CD4-positive, alpha-beta T cell treated with Interleukin-15 for 1 hour (primary cell): Measurements from ENCODE around the gene BAG1.

ENCODE experiments used
- DNase-seq: peaks from one replicate; pipeline ENCODE4 v3.0.0-alpha.2; 2020

Gene BAG1

DNA sequence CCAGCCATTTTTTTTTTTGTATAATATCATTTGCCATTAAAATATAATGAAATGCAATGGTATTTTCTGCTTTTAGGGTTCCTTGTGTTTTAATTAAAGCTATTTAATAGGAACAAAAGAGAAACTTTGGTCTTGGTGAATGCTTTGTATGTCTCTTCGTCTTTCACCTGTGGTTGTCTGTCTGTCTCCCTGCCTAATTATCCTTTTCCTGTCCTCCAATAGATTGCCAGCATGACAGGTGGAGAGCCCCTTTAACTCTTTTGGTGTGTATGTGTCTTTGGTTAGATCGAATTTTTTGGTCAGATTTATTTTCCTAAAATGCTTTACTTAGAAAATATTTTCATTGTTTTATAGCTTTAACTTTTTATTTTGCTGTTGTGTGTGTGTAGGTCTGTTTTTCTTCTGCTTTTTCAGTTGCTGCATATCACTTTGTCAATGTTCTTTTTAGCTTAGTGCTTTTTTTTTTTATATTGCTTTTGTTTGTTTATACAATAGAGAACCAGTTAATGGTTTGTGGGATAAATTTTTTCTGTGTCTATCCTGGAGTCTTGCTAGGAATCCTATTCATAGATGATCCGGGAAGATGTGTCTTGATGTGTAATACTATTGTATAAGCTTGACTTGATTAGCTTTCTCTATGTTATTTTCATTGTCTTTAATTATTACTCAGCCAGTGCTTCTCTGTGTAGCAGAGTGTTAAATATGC, 8.9 kb upstream of the BAG1 start:
- DNase-seq: no peak

DNA sequence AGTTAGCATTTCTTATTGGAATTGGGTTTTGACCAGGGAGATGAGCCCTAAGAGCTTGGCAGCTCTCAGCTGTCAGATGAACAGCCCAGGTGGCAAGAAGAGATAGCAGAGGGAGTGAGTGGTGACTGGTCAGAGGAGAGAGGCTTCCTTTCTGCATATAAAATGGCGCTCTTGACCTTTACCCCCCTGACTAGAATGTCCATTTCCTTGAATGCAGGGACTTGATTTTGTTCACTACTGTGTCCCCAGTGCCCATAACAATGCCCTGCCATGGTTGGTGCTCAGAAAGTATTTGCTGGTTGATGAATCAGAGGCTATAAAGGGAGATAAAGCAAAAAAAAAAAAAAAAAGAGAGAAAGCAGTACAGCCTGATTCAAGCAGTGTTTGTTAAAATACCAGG, 7.6 kb upstream of the BAG1 start:
- DNase-seq: no peak

DNA sequence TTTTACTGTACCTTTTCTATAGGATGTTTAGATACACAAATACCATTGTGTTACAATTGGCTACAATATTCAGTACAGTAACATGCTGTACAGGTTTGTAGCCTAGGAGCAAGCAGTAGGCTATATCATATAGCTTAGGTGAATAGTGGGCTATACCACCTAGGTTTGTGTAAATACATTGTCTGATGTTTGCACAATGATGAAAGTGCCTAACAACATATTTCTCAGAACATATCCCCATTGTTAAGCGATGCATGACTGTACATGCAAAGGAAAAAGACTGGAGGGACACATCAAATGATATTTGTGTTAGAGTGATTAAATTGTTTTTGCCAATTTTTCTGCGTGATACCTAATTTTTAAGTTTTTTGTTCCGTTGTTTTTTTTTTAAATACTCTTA, 5.6 kb upstream of the BAG1 start:
- DNase-seq: no peak

DNA sequence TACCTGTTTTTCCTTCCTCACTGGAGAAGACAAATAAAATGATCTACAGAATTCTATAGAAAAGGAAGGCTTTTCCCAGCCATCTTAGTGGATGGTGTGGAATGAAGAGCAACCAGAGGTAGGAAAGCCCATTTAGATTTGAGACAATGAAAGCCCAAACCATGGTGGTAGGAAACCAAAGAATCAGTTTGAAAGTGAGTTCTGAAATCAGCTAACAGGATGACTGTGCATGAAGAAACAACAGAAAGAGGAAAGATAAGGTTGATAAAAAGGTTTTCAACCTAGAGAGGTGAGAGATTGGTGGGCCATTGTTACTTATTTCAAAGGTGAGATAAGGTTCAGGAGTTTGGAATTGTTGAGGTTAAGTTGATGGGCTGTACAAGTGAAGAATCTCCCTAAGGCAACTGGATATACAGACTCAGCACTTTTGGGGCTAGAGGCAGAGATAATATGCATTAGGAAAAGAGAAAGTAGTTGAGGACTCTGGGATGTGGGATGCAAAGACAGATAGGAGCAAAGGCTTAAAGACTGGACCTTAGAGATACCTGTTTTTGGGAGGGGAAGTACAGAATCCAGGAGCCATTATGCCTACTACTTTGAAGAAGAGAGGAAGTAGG, 2.8 kb upstream of the BAG1 start:
- no peak for DNase-seq

DNA sequence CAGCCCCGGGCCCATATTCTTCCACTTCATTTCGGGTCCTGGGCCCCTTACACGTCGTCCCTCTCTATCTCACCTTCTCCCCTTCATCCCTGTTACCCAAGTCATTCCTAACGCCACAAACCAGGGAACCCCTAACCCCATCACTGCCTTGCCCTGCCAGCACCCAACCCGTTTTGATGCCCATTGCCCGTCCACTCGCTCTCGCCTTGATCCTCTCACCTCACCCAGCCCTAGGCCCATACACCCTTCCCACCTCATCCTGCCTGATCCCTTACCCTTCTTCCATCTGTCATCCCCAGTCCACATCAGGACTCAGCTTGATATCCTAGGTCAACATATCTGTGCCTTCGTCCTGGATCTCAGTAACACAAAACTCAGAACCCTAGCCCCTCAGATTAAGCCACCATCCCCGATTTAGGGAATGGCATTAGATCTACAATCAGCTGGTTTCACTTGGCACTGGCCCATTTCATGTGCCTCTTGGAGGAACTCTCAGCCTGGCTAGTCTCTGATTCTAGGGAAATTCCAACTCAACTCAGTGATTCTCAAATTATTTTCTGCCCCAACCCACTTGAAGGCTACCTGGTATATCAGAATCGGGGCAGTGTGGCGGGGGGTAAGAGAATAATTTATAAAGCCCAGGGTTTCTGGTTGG, 830 bp upstream of the BAG1 start:
- no peak for DNase-seq

DNA sequence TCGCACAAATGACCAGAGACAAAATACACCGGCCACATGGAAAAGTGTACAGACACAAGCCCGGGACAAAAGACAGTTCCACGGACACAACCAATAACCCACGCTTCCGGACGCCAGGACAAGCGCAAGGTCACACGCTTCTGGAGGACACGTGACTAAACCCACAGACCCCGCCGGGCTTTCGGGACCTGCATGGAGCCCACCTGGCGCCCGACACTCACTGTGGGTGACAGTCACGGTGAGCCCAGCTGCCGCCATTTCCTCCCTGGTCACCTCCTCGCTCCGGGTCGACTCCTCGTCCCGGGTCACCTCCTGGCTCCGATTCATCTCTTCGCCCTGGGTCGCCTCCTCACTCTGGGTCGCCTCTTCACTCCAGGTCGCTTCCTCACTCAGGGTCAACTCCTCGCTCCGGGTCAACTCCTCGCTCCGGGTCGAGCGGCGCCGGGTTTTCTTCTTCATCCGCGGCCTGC, 470 bp downstream of the BAG1 start:
- peak; percentile 25 for DNase-seq

DNA sequence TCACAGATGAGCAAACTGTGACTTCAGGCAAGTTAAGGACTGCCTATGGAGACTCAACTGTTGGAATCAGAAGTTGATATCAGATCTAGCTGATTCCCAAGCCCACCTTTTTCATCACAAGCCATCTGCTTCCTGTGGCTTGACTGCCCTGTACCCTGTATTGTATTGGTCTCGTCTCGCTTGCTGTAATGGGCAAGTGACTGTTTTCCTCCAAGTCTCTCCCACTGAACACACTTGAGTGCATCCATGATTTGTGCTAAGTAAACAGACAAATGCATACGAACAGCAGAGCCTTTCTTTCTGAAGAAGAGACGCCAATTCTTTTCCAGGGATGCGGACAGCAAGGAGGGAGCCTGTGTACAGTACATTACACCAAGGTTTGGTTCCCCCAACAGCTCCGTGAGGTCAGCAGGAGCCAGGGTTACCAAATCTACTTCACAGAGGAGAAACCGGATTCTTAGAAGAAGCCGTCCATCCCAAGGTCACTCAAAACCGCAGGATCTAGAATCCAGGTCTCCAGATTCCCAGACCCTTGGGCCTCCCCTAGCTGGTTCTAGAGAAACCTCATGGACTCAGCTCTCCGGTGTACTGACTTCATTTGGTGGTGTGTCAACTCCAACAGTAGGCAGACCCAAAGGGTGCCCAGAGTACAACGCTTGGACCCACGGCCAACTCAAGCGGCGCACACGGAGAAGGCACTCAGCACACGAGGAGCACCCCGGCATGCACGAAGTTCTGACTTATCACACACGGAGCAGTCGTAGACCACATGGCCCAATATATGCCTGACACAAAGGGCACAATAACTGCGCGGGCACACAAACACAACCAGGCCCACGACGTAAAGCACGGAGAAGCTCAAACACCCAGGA, 1.1 kb downstream of the BAG1 start:
- no peak for DNase-seq

DNA sequence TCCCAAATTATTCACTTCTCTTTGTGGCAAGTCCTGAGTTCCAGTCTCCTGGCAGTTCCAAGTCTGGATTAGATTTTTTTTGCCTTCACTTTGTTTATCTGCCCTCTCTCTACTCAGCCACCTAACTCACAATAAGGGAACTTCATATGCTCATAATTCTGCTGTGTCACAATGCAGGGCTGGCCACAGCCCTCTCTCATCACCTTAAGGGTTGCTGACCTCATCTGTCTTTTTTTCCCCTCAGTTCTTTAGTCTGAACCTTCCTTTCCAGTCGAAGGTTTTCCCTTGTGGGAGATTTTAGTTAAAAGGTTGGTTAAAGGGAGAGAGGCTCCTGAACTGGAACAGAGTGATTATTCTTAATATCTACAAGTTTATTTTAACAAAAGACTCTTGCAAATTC, 4.1 kb downstream of the BAG1 start:
- no peak for DNase-seq

DNA sequence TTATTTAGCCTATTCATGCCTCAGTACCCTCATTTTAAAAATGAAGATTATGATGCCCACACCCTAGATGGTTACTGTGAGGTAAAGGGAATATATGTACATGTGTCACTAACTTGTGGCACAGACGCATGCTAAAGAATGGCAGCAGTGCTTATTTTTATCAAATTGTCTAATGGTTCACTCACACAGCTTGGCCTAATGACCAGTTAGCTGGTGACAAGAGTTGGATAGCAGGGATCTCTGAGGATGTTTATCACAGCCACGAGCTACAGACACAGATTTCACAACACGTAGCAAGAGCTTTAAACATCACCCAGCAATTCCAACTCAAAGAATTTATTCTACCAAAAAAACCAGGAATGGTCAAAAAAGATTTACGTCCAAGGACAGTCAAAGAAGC, 7.2 kb downstream of the BAG1 start:
- no peak for DNase-seq

DNA sequence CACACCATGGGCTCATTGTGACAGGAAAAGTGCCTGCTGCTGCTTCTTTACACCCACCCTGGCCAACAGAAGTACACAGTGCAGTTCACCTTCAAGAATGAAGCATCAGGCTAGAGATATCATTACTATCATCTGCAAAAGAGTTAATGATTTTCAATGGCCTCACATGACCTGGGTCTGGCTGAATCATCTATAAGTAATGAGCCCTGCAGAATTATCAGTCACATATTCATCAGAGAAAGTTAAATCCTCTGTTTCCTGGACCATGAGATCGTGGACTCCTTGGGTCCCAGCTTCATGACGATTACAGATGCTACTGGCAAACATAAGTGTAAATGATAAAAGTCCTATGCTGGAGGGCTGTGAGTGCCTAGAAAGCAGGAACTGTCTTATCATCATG, 8.3 kb downstream of the BAG1 start:
- no peak for DNase-seq

DNA sequence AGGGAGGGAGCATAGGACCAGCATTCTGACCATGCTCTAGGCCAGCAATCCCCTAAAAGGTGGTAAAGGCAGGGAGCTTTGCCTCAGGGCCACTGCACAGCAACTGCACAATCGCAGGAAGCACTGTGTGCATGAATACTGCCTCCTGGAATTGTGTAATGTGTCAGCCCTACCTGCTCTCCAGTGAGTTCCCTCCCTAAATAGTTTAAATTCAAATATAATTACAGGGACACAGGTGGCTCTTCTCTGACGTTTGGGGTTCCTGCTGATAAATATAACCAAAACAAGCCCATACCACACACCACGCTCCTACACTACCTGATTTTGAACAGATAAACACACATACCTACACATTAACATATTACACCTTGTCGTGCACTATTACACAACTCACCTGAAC, 9.0 kb downstream of the BAG1 start:
- DNase-seq: no peak

DNA sequence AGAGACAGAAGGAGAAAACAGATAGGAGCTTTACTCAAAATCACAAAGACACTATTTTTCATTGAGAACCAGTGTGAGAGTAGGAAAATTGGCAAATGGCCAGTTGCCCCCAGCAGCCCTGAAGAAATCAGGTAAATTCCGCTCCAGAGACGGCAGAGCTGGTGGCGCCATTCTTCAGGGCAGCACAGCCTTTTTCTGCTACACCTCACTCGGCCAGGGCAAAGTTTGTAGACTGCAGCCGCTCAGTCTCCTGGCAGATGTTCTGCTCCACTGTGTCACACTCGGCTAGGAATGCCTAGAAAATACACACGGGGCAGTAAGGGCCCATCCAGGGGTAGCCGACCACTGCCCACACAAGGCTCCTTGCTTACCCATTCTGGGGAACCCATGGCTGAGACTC, 9.5 kb downstream of the BAG1 start:
- DNase-seq: no peak

DNA sequence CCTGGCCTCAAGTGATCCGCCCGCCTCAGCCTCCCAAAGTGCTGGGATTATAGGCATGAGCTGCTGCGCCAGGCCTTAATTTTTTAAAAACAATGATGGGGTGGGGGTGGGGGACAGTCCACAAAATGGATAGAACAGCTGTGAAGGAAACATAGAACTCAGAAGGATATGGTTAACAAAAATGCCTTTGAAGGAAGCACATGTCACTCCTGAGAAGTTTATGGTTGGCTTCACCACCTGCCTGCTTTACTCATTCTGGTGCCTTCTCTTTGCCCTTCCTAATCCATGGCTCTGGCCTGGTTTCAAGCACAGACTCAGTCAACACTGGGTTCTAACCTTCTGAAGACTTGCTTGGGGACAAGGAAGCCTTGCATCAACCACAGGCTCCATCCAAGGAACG, 10.3 kb downstream of the BAG1 start:
- no peak for DNase-seq

DNA sequence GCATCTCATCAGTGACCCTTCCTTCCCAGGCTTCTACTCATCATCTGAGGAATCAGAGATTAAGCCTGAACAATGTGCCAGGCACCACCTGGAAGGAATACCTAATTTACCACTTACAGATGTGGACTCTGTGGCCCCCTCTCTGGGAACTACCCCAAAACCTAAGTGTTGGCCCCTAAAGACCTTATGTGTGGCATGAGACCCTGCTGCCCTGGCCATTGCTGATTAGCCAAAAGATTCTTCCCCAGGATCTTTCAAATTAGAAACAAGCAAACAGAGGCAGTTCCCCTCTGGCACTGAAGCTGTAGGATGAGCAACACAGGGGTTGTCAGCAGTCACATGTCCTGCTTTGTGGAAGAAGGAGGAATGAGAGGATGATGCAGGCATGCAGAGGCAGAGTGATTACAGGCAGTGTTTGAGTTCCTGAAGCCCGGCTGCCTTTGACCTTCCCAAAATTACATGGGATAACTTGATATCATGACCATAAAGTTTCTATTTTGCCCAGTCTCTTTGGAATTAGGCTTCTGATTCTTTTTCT, 14.0 kb downstream of the BAG1 start:
- DNase-seq: no peak

DNA sequence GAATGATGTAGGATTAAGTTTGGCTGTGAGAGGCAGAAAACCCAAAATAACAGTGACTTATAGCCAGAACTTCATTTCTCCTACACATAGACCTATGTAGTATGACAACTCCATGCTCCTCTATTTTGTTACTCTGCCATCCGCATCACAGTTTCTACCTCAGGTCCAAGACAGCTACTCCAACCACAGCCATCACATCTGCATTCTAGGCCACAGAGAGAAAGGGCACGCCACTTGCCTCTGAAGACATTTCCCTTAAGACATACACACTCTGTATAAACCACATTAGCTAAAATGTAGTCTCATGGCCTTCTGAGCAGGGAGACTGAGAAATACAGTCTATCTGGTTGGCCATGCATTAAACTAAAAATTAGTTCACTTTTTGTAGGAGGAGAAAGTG, 14.5 kb downstream of the BAG1 start:
- no peak for DNase-seq

DNA sequence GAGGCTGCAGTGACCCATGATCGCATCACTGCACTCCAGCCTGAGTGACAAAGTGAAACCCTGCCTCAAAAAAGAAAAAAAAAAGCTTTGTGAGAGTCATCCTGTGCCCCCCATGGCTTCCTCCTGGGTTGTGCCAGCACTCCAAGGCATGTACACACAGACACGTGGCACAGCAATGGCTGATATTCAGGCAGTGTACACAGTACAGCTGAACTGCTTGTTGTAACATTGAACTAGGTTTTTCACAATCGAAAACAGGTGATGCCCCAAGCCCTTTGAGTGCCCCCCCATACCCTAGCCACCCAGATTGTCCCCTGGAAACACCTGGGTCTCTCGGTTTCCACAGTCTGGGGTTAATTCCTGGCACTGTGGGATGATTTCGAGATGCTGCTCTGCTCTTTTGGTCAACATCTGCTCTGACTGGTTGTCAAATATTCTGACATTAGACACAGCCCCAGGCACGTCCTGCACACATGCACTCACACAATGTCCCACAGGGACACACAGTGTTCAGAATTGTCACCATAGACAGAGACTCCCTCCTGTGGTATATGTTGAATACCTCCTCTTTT, 15.3 kb downstream of the BAG1 start:
- no peak for DNase-seq

DNA sequence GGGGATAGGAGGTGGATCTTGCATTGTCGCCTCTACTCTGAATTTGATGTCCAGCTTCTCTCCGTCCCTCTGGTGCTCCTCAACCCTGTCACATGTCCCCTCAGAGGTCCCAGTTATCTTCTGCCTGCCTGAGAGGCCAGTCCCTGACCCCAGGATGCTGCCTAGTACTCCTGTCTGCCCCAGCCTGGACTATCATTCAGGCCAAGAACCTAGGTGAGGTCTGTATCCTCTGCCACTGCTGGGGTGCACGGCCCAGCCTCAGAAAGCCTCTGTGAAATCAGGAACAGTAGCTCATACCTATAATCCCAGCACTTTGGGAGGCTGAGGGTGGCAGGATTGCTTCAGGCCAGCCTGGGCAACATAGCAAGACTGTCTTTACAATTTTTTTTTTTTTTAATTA, 15.9 kb downstream of the BAG1 start:
- DNase-seq: no peak

DNA sequence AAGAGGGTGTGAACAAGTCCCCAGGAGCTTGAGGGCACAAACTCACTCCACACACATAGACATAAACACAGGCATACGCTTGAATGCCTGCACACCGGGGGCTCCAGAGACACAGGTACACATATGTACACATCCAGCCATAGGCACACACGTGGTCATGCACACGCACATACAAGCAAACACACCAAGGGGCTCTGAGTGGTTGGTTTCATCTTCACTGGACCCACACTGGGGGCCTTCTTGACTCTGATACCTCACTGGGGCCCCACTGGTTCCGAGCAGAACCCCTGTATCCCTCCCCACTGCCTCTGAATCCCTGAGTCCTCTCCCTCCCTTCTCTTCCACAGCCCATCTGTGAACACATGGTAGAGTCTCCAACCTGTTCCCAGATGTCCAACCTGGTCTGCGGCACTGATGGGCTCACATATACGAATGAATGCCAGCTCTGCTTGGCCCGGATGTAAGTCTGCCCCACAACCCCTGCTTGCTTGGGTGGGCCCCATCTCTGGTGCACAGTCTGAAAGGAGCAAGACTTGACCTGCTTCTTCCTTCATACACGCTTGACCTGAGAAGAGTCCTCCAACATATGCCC, 18.1 kb downstream of the BAG1 start:
- DNase-seq: no peak

DNA sequence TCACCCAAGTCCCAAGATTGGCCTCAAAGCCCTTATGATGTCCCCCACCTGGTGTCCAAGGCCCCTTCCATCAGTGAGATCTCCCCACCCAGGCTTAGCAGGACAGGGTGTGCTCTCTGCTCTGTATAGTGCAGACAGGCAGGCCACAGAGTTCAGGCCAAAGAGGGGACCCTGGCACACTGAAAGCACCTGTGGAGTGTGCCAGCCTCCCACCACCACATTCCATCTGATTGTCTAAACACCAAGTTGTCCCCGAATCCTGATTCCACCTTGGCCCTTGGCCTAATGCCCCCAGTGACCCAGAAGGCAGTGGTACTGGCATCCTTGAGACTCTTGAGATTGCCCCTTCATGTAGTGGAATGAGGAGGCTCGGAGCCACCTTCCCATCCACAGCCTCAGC, 19.2 kb downstream of the BAG1 start:
- no peak for DNase-seq

DNA sequence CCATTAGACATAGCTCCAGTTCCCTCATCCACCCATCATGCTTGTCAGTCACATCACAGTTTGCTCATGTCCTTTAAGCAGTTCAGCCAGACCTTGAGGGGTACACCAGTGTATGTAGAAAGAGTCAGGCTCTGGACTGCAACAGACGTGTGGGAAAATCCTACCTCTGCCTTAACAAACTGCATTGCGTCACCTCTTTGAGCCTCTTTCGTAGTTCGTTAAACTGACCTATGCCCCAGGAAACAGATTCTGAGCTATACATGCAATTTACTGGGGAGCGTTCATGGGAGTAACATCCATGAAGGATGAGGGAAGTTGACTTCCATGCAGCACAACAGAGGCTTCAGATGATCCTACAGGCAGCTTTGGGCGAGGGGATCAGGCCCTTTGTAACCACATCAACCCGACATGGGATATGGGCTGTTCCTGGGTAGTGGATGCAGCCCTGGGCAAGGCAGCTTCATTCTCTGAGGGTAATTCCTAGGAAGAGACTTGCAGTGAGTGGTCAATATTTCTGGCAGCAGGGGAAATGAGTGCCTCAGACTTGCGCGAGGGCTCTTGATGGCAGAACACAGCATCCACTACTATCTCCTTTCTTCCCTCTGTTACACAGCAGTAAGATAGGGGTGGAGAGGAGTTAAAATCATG, 20.2 kb downstream of the BAG1 start:
- DNase-seq: no peak

DNA sequence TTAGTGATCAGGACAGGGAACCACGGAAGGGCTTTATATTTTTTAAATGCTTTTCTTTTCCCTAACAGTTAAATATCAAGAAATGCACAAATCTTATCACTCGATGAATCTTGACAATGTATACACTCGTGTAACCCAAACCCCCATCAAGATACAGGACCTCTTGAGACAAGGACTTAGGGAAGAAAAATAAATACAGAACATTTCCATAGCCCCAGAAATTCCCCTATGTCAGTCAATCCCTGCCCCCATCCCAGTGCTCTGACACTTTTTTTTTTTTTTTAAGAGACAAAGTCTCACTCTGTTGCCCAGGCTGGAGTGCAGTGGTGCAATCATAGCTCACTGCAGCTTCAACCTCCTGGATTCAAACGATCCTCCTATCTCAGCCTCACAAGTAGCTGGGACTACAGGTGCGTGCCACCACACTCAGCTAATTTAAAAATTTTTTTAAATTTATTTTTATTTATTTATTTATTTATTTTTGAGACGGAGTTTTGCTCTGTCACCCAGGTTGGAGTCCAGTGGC, 21.8 kb downstream of the BAG1 start:
- no peak for DNase-seq

DNA sequence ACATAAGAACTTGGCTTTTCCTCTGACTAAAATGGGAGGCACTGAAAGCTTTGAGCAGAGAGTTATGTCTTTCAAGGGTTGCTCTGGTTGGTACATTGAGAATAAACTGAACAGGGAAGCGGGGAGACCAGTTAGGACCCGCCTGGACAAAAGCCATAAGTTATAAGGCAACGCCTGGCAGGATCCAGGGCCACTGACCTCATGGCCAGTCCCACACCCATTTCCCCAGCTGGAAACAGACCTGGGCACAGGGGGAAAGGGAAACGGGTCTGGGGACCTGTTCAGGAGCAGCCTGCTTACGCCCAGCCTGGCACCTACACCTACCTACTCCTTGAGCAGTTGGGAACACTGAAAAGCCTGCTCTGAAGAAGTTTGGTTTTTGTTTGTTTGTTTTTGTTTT, 23.2 kb downstream of the BAG1 start:
- no peak for DNase-seq
